ENCODE data around the gene LIPJ. TPM values are rescaled to one million over a fixed set of nuclear protein-coding genes. Genes with fewer than 3 reads are reported as not detected.

The LIPJ gene
- total RNA-seq, 1 donor from 2014 or later = not detected

- intact Hi-C loops (cut with micrococcal nuclease) = no loop called here
- ATAC-seq (no peak), DNase-seq (no peak)
Measured at GRCh38 chr10:88583584-88583957, 3.0 kb upstream of the LIPJ start.

DNA sequence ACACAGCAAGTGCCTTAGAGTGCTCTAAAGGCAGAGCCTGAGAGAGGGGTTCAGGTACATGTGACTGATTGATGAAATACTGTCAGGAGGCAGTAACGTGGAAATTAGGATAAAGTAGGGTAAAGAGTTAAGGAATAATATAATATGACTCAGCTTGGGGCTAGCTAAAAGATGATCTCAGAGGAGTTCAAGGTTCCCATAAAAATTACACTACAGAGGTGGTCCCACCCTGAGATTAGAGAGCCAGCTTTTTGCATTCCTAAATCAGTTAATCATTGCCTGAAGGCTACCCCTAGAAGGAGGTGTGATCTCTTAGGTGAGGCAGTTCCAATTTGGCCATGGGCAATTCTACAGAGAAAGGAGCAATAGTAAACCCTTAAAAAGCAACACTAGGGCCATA lies 5.8 kb downstream of the LIPJ start:
- no peak for DNase-seq
- ATAC-seq = no peak
- intact Hi-C loops (cut with micrococcal nuclease) = no loop called here

GRCh38 chr10:88592906-88593305 lies 6.3 kb downstream of the LIPJ start:
- DNase-seq (no peak), ATAC-seq (no peak)
- intact Hi-C loops (cut with micrococcal nuclease) = no loop called here

GRCh38 chr10:88594482-88594881 lies 7.9 kb downstream of the LIPJ start:
- intact Hi-C loops (cut with micrococcal nuclease) = no loop called here
- ATAC-seq (no peak), DNase-seq (no peak)

GRCh38 chr10:88598055-88598454 lies 11.5 kb downstream of the LIPJ start:
- ATAC-seq (no peak), DNase-seq (no peak)
- intact Hi-C loops (cut with micrococcal nuclease) = no loop called here

DNA sequence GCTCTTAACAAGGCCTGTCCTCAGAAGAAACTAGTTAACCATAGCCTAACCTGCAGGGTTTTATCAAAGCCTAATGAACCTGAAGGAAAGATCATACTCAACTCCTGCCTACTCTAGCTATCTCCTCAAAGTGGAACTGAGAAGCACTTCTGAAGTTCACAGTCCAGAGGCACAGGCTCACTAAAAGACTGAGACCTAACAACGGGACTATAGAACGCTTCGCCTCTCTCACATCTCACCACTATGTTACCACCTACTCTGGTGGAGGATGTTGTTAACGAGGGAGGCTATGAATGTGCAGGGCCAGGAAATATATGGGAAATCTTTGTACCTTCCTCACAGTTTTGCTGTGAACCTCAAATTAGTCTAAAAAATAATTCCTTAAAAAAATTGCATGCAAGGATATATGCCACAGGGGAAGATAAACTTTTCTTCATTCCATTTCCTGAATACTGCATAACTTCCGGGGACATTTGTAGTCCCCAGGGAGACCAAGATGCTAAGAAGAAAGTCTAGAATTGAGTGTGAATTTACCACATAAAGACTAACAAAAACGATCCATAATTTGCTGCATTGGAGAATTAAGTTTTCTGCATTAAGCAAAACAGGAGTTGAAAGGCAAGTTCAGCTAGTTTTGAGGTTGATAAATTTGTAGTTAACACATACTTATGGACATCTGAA lies 21.6 kb downstream of the LIPJ start:
- ATAC-seq (no peak), DNase-seq (no peak)
- intact Hi-C loops (cut with micrococcal nuclease) = no loop called here

DNA sequence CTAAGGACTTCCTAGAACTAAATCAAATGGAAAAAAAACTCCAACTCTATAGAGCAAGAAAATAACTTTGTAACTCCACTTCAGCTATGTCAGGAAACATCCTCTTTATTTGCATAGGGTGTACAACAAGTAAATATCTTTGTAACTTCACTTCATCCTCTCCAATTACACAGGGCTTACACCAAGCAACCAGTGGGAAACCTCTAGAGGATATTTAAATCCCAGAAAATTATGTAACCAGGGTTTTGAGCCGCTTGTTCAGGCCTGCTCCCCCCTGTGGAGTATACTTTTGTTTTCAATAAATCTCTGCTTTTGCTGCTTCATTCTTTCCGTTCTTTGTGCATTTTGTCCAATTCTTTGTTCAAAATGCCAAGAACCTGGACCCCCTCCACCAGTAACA lies 22.2 kb downstream of the LIPJ start:
- DNase-seq = no peak
- no peak for ATAC-seq
- intact Hi-C loops (cut with micrococcal nuclease) = no loop called here

DNA sequence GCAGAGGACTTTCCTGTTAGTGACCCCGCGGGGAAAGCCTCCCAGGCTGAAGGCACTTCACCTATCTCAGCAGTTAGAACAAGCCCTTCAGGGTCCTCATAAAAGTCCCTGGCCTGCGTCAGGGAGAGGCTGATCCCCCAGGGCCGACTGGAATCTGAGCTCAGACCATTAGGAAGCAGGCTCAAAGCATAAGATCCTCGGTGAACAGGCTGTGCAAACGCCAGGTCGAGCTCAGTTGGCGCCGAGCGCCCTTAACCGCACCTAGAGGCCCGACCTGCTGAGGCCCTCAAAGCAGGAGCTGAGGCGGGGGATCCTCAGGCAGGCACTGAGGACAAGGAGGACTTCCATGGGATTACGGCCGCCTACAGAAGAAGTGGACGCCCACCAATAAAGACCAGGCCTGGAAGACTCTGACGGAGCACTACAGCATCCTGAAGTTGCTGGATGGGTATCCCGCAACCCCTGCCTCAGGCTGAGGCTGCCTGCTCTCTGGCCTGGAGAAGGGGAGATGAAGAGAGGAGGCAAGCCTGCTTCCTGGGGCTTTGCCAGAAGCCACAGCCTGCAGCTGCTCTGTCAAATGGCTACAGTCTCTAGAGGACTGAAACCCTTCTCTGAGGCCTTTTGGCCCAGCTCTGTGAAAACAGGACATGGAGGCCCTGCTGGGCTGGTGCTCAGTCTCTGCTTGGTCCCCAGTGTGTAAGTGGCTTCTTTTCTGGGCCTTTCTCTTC lies 29.9 kb downstream of the LIPJ start:
- ATAC-seq (peak; percentile 79), DNase-seq (peak; percentile 56)

DNA sequence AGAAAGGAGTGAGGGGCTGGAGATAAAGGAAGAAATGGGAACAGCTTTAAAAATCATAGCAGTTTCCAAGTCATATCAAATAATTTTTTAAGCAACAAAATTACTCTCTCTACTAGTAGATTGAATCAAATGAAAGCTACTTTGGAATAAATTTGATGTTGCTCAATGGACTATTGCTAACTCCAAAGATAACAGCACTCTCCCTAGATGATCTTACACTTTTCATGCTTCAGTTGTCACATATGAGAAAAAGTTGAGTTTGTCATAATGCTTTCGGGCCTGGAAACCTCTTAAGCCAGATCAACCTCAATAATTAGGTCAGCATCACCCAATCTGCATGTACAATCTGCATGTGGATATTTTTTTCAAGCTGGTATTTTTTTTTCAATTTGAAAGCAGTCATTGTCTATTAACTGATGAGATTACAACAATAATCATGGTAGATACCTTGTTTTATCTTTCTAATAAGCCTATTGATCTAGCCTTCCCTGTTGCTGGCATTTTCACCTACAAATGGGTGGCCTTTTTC lies 31.3 kb downstream of the LIPJ start:
- intact Hi-C loops (cut with micrococcal nuclease) = no loop called here
- DNase-seq = no peak
- ATAC-seq = no peak

More for the DNA sequence above, 29.9 kb downstream of the LIPJ start:
- intact Hi-C loops (cut with micrococcal nuclease) = no loop called here

GRCh38 chr10:88618496-88618895 lies 31.9 kb downstream of the LIPJ start:
- ATAC-seq (no peak), DNase-seq (no peak)
- intact Hi-C loops (cut with micrococcal nuclease) = no loop called here

GRCh38 chr10:88620441-88620840 lies 33.9 kb downstream of the LIPJ start:
- intact Hi-C loops (cut with micrococcal nuclease) = no loop called here
- no peak for DNase-seq
- no peak for ATAC-seq

DNA sequence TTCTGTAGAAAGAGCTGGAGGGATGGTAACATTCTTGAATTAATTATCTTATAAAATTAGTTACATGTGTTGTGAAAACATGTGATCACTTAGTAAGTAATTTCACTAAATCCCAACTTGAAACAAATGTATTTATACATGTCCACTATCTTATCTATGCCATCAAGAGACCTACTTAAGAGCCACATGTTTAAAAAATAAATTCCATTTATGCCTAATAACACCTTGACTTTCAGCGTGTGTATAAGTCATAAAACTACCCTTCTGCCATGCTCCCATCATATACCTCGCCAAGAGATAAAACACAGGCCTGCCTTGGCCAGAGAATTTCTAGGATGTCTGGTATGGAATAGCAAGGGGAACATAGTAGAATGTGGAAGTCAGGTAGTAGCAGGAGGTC lies 37.3 kb downstream of the LIPJ start:
- intact Hi-C loops (cut with micrococcal nuclease) = no loop called here
- ATAC-seq (no peak), DNase-seq (no peak)

DNA sequence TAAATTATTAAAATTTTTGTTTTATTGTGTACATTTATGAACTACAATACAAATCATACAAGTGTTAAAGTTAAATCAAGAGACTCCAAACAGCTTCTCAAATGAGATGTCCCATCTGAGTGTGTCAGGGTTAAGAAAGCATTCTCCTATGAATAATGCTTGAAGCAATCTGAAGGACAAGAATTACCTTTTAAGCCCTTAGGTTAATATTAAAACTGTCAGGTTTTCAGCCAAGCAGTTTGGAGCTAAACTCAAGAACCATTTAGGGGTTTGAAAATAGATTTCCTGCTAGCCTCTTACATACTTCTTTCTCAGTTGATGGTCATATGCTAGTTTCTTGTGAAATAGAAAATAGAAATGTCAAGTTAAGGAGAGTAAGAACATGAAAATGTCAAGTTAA lies 38.3 kb downstream of the LIPJ start:
- DNase-seq (no peak), ATAC-seq (no peak)
- intact Hi-C loops (cut with micrococcal nuclease) = no loop called here

DNA sequence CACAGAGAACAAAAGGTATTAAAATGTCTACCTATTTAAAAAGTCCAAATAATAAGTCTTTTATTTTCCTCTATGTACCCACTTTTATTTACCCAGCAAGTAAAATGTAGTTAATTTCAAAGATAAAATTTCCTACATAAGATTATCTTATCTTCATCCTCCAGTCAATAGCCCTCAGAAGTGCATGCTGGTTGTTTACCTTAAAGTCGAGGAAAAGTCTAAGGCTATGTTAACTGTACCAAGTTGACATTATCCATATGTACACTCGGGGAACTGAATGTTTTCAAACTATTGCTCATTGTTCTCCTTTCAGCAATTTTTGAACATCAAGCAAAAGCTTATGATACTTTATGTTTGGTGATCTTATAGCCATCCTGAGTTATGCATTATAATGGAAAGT lies 53.6 kb downstream of the LIPJ start:
- no peak for DNase-seq
- no peak for ATAC-seq
- intact Hi-C loops (cut with micrococcal nuclease) = no loop called here

DNA sequence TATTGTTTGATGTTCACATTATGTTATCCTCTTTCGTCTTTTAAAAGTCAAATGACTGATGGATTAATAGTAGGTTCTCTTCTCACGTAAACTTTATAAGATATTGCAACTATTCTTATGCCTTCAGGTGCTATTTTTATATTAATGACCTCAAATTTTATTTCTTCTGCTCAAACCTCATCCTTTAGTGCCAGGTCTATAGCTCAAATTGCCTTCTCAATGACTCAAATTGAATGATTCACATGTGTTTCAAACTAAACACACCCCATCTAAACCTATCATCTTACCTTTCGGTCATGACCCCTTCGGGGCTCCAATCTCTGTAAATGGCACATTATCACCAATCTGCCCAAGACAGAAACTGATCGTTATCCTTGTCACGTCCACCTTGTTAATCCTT lies 55.6 kb downstream of the LIPJ start:
- intact Hi-C loops (cut with micrococcal nuclease) = no loop called here
- no peak for ATAC-seq
- DNase-seq = no peak

- ATAC-seq (no peak), DNase-seq (no peak)
- intact Hi-C loops (cut with micrococcal nuclease) = no loop called here
Measured at GRCh38 chr10:88642963-88643362, 56.4 kb downstream of the LIPJ start.

GRCh38 chr10:88647061-88647615 lies 60.6 kb downstream of the LIPJ start:
- intact Hi-C loops (cut with micrococcal nuclease) = no loop called here
- no peak for ATAC-seq

GRCh38 chr10:88651101-88651551 lies 64.6 kb downstream of the LIPJ start:
- DNase-seq (no peak), ATAC-seq (no peak)
- intact Hi-C loops (cut with micrococcal nuclease) = no loop called here

More at GRCh38 chr10:88647061-88647615, 60.6 kb downstream of the LIPJ start:
- no peak for DNase-seq

DNA sequence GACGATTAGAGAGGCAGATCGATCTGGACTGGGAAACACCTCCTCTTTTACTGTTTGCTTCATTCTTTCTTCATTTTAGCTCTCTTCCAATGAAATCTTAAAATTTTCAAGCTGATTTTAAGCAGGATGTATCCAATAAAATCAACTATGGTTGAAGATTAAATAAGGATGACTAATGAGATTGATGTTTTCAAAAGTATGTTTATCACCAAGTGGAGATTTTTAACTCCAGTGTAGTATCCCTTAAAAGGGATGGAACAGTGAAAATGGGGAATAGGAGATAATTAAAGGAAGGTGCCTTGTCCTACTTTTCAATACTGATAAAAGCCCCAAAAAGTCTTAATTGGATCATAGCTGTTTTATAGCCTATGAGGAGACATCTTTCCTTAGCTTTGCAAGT lies 66.1 kb downstream of the LIPJ start:
- intact Hi-C loops (cut with micrococcal nuclease) = no loop called here
- no peak for DNase-seq
- no peak for ATAC-seq
